GM21717 (cell line): ENCODE data around the gene LRP3.
"Not testable (repeated sequence)": the region's sequence is repeated elsewhere in the genome, so short reads cannot be mapped to it uniquely, and the experiment has no call there.

Source experiments
- ATAC-seq: cut with Tn5 transposase; IDR thresholded peaks from one replicate; pipeline ENCODE4 v1.9.1; 2021; ENCODE audit warnings: mild to moderate bottlenecking, moderate library complexity; ENCODE audit not compliant: unreplicated experiment

LRP3 gene

GRCh38 chr19:33175886-33176669, 18.1 kb upstream of the LRP3 start:
- peak; percentile 4 for ATAC-seq

- ATAC-seq = peak; percentile 77
Observed at GRCh38 chr19:33176670-33177416, 17.3 kb upstream of the LRP3 start.

DNA sequence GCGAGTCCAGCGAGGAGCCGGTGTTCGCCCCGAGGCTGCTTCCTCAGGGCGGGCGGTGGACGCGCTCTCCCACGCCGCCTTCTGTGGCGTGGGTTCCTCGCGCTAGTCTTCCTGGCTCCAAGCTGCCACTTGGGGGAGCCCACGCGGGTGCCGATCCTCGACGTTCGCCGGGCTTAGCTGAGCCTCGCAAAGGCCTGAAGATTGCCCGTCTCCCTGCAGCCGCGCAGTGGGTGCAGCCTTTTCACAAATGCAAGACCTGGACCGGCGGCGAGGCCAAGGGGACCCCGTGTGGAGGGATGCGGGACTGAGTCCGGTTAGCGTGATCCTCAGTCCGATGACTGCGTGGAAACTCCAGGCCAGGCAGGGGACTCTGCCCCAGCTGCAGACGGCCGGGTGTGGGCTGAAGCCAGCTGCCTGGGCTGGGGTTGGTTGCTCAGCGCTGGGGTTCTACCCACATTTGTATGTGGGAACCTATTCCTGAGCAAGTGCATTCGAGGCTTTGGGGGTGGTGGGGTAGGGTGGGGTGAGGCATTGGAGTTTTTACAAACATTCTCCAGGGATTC, 16.6 kb upstream of the LRP3 start:
- ATAC-seq = no peak

GRCh38 chr19:33186431-33187182, 7.5 kb upstream of the LRP3 start:
- no peak for ATAC-seq

DNA sequence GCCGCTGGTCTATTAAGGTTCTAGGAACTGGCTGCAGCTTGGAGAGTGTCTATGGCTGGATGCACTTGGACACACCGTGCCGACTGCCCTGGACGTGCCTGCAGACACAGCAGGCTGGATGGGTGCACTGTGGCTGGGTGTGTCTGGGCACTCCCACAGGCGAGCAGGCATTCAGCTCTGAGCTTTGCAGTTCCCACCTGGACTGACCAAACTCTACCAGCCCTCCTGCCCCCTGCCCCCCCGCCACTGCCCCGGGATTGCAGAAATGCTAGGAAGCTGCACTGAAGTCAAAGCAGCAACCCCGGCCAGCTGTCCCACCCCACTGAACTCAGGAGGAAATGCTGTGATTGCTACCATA, 7.0 kb upstream of the LRP3 start:
- no peak for ATAC-seq

GRCh38 chr19:33189453-33189852, 4.7 kb upstream of the LRP3 start:
- ATAC-seq = no peak

DNA sequence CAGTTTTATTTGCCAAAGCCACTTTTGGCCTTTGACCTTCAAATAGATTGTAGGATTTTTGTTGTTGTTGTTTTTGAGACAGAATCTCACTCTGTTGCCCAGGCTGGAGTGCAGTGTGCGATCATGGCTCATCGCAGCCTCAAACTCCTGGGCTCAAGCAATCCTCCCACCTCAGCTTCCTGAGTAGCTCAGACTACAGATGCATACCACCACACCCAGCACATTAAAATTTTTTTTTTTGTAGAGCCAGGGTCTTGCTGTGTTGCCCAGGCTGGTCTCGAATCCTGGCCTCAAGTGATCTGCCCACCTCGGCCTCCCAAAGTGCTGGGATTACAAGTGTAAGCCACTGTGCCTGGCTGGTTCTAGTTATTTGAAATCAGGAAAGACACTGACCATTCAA, 3.0 kb upstream of the LRP3 start:
- not testable (repeated sequence) for ATAC-seq

DNA sequence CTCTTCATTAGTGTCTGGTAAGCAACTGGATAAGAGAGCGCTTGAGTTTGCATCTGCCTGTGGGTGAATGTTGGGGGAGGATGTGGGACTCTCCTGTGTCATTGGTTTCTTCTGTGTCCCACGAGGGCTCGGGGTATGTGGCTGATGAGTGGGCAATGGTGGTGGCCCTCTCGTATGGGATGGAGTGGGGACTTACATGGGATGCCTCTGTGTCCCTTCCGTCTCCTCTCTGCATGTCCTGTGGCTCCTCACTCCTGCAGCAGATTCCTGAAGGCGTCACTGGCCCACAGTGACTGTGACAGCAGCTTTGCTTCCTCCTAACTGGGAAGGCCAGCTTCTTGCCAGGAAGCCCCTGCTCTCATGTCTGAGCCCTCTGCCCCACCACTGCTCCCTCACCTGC, 2.6 kb upstream of the LRP3 start:
- no peak for ATAC-seq

GRCh38 chr19:33192010-33192409, 2.1 kb upstream of the LRP3 start:
- ATAC-seq = no peak

DNA sequence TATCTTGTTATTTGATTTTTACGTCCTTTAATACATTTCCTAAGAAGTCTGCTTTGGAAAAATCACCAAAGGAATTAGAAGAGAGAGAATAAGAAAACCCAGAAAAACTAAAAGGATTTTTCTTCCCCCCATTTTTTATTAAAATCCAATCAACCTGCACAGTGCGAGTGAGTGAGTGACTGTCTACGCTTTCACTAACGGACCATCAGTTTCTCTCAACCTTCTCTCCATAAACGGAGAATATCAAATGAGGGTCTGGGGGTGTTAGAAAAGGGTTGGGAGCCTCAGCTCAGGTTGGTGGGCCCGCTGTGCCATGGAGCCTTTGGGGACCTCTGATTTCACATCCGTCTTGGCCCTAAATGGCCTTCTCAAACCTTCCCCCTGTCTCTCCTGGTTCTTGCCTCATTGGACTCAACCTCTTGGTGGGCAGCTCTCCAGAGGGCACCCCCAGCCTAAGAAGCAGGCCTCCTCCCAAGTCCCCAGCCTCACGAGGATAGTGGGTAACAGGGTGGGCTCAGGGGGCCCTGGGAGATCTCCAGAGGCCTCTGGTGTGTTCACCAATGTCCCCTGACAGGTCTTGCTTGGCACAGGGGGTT, 763 bp upstream of the LRP3 start:
- ATAC-seq = no peak

DNA sequence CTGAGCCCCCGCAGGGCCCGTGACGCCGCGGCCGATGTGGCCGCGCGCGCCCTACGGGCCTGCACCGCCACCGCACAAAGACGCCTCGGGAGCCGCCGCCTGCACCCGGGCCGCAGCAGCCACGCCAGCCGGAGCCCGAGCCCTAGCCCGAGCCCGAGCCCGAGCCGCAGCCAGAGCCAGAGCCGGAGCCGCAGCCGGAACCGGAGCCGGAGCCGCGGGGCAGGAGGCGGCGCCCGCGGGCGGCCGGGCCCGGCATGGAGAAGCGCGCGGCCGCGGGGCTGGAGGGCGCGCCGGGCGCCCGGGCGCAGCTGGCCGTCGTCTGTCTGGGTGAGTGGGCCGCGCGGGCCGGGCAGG, 379 bp downstream of the LRP3 start:
- ATAC-seq = no peak

GRCh38 chr19:33194886-33195644, 935 bp downstream of the LRP3 start:
- no peak for ATAC-seq

DNA sequence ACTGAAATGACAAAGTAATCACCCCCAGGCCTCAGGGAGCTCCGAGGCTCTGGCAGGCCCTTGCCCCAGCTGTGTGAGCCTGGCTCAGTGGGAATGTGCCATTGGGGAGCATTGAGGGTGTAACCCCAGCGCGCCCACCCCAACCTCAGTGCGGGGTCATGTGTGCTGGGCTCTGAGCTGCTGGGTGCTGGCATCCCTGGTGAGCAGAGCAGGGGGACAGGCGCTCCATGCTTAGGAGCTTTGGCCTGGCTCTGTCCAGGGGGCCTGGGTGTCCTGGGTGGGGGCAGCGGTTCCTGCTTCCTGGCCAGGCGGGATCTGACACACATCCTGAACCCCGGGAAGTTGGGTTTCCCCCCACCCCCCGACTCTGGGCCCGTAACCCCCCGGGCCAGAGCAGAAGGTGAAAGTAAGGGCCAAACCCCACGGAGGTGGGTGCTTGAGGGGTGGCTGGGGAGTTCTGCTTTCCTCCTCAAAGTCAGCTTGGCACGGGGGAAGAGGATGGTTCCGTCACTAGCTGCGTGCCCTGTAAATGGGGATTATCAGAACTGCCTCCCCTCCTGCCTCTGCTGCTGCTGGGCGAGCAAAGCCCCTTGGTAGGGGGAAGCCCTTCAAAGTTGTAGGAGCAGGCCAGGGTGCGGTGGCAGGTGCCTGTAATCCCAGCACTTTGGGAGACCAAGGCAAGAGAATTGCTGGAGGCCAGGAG, 1.7 kb downstream of the LRP3 start:
- ATAC-seq = no peak

GRCh38 chr19:33196446-33197193, 2.5 kb downstream of the LRP3 start:
- ATAC-seq = no peak

DNA sequence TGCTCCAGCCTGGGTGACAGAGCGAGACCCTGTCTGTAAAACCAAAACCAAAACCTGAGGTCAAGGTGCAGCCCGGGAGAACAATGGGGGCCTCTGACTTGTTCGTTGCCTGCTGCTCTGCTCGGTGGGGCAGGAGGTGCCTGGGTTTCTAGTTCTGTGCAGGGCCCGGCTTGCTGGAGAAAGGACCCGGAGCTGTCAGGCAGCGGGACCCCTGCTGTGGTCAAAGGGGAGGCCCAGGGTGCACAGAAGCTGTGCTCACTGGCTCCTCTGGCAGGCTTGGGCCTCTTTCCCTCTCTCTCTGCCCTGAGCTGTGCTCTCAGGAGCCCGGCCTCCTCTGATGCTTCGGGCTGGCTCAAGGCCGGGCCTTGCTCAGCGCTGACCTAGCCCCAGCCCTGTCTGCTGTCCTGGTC, 3.5 kb downstream of the LRP3 start:
- no peak for ATAC-seq

DNA sequence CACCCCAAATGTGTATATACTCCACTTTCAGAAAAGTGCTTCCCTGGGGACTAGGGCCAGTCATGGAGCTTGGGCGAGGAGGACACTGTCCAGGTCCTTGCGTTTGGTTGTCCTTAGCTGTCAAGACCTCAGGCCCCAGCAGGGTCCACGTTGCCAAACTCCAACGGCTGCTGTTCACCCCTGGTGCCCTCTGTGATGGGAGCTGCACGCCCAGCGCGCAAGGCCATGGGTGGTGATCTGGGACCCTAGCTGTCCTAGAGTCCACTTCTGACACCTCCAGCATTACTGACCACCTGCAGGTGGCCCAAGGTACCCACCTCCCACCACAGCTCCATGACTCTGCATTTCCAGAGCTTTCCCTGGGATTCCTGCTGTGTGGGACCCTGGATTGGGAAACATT, 4.0 kb downstream of the LRP3 start:
- ATAC-seq = no peak

- no peak for ATAC-seq
Observed at GRCh38 chr19:33199441-33200265, 5.5 kb downstream of the LRP3 start.

DNA sequence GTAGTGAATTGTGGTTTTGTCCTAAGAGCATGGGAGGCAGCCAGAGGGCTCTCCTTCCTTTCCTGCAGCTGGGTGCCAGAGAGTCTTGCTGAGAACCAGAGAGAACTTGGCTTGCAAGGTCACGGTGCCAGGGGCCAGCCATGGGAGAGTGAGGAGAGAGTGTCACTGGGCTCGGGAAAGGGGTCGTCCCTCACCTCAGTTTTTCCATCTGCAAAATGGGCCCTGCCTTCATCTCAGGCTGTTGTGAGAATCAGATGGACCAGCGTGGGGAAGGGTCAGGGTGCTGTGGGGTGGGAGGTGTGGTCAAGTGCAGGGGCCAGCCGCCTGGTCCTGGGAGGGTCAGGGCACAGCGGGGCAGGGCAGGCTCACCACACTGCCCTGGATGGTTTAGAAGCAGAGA, 7.3 kb downstream of the LRP3 start:
- ATAC-seq = no peak
